ENCODE data around the gene SLC41A3.

DNA sequence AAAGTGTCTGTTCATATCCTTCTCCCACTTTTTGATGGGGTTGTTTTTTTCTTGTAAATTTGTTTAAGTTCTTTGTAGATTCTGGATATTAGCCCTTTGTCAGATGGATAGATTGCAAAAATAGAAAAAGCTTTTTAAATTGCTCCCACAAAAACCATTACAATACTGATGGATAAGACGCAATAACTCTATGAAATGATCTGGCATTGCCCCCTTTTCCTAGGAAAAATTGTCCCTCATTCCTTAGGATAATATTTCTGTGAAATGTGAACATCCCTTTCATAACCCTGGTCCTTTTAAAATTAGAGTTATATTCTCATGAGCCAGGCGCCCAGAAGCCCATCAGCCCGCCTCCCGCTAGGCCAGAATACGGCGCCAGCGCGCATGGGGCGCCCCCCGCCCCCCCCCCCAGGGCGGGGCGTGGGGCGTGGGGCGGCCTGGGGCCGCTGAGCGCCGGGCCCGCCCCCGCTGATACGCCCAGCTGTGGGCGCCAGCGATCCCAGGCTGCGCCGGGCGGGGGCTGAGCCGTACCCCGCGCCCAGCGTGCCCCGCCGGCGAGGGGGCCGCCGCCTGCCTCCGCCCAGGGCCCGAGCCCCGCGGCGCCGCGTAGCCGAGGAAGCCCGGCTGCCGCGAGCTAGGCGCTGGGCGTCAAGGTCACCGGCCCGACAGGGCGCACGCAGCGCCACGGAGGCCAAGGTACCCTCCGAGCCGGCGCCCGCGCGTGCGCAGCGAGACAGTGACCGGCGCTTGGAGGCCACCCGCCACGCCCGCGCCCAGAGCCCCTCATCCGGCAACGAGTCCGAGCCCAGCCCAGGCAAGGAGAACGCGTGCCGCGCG is 126.0 kb downstream of the SLC41A3 start:
- TF ChIP-seq CTCF (IDR thresholded peaks at IDR 0.05) (no peak), POLR2A (IDR thresholded peaks at IDR 0.05) (no peak), EP300 (IDR thresholded peaks at IDR 0.05) (no peak)
